Uterus (tissue), 4 donors: ENCODE measurements around the gene DLD. TPM values are rescaled to one million over a fixed set of nuclear protein-coding genes. Genes with fewer than 3 reads are reported as not detected.

Source experiments
- DNase-seq, 2 donors: peaks; one replicate each; pipeline ENCODE4 v3.0.0-alpha.2; 2019 to 2020
- H3K27ac ChIP-seq, 2 donors: fragments of 200-600 bp; sonication (generic); 1 replicate in 1 of 2; 2 replicates in 1 of 2; pipeline ENCODE4 v1.5.1; 2016 to 2018
- H3K27me3 ChIP-seq, 2 donors: fragments of 200-600 bp; sonication (generic); one replicate each; pipeline ENCODE4 v1.5.1; 2018 to 2019; ENCODE audit warnings: control low read depth in 1 of 2
- H3K36me3 ChIP-seq, 2 donors: fragments of 200-600 bp; sonication (generic); one replicate each; pipeline ENCODE4 v1.5.1; 2019; ENCODE audit warnings: control low read depth in 1 of 2
- H3K4me1 ChIP-seq, 2 donors: fragments of 200-600 bp; sonication (generic); one replicate each; pipeline ENCODE4 v1.5.1; 2018 to 2019; ENCODE audit warnings: control low read depth in 1 of 2
- H3K4me3 ChIP-seq, 2 donors: fragments of 200-600 bp; sonication (generic); 1 replicate in 1 of 2; 2 replicates in 1 of 2; pipeline ENCODE4 v1.5.1; 2018 to 2019; ENCODE audit warnings: mild to moderate bottlenecking in 1 of 2
- H3K9me3 ChIP-seq, 2 donors: fragments of 200-600 bp; sonication (generic); one replicate each; pipeline ENCODE4 v1.5.1; 2019; ENCODE audit warnings: control low read depth in 1 of 2
- POLR2A ChIP-seq, 2 donors: fragments of 450-650 bp; IDR thresholded peaks; one replicate each; pipeline ENCODE4 v1.6.1; 2016; ENCODE audit warnings: antibody characterized with exemption in 2 of 2, mild to moderate bottlenecking in 1 of 2, moderate library complexity in 1 of 2
- intact Hi-C: fragments of 100-400 bp; cut with DNase I; formaldehyde crosslinking; loops from one replicate; pipeline ENCODE4 v1.15.1; 2023; ENCODE audit warnings: low total_unique reads
- total RNA-seq, 4 donors: library from RNA; depleted of rRNA in 3 of 4; stranded (reverse); fragments of >200 nt in 3 of 4; gene quantifications; one replicate each; pipeline versions ENCODE4 v1.1.0 to v1.2.4, GENCODE V29; 2014 to 2023
- TF ChIP-seq, protein P1 (sequence below), 4 experiments: fragments of 200-600 bp in 2 of 4; fragments of 450-650 bp in 2 of 4; sonication (generic) in 2 of 4; IDR thresholded peaks; one replicate each; pipeline ENCODE4 v1.5.1; 2016 to 2019; ENCODE audit warnings: antibody characterized with exemption in 4 of 4, mild to moderate bottlenecking in 2 of 4, moderate library complexity in 1 of 4
- donor health status: DM: yes; HTN: yes; CAD: no.

Gene DLD
- total RNA-seq, 4 donors from 2014 or later: 50.2 to 127 (median 64.3) TPM

DNA sequence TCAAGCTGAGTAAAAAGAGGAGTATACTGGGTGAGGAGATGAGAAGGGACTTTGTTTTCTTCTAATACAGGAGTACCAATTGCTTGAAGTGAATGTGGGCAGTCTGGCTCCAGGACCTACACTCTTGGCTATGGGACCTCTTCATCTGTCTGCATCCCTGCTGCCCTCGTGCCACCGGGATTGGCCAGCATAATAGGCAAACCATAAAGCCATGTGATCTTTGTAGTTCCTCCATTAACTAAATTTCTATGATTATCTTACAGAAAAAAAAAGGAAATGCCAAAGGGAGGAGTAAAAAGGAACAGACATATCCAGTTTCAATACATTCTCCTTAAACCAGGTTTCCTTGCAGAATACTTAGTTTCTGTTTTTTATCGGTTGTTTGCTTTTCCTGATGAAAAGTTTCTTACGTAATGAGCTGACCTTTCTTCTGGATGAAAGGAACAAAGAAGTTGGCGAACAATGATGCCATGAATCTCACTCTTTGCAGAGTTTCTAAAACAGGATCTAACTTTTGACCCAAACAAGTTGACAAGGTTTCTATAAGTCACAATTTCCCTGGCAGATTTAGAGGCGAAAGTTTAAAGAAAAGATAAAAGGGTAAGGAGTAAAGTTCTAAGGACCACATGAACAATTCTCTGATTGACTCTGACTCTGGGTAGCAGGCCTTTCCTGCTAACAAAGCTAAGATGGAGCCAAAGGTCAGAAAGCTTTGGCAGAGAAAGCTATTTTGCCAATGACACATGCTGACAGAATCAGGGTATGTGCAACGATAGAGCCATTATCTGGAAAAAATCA lies 57.9 kb downstream of the DLD start:
- Histone ChIP-seq H3K27ac (peak overlapping the region; percentile 31 to 32), H3K27me3 (no peaks in the 10 kb centered on the region), H3K4me3 (no peak overlapping the region), H3K36me3 (no peaks in the 10 kb centered on the region), H3K4me1 (no peaks in the 10 kb centered on the region), H3K9me3 (no peaks in the 10 kb centered on the region)
- no peak for TF ChIP-seq POLR2A (IDR thresholded peaks at IDR 0.05)
- TF ChIP-seq, protein P1, sequence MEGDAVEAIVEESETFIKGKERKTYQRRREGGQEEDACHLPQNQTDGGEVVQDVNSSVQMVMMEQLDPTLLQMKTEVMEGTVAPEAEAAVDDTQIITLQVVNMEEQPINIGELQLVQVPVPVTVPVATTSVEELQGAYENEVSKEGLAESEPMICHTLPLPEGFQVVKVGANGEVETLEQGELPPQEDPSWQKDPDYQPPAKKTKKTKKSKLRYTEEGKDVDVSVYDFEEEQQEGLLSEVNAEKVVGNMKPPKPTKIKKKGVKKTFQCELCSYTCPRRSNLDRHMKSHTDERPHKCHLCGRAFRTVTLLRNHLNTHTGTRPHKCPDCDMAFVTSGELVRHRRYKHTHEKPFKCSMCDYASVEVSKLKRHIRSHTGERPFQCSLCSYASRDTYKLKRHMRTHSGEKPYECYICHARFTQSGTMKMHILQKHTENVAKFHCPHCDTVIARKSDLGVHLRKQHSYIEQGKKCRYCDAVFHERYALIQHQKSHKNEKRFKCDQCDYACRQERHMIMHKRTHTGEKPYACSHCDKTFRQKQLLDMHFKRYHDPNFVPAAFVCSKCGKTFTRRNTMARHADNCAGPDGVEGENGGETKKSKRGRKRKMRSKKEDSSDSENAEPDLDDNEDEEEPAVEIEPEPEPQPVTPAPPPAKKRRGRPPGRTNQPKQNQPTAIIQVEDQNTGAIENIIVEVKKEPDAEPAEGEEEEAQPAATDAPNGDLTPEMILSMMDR (IDR thresholded peaks at IDR 0.05): no peak
- intact Hi-C loops: no loop called here
- no peak for DNase-seq

DNA sequence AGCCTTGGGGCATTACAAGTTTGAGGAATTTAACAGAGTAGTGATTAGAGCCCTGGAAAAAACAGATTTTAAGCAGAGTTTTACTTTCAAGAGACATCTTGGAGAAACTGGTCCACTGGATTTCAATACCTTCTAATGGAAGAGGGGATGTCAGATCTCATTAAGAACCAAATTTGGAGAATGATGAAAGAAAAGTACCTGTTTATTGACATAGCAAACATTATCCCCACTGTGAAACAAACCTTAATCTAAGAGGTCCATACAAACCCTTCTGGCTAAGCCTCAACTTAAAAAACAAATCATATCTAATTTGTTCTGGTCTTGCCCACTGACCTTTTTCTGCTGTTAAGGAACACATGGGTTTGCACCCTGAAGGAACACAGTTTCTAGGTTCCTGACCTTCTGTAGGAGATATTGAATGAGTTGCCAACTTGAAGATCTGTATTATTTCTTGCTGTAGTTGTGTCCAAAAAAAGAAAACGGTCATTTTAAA lies 58.5 kb downstream of the DLD start:
- no peak for DNase-seq
- Histone ChIP-seq H3K4me3 (no peak overlapping the region), H3K9me3 (no peaks in the 10 kb centered on the region), H3K36me3 (no peaks in the 10 kb centered on the region), H3K27me3 (no peaks in the 10 kb centered on the region), H3K27ac (peak overlapping the region; percentile 31 to 32), H3K4me1 (no peaks in the 10 kb centered on the region)
- no peak for TF ChIP-seq POLR2A (IDR thresholded peaks at IDR 0.05)
- TF ChIP-seq, protein P1 (IDR thresholded peaks at IDR 0.05): no peak
- intact Hi-C loops: no loop called here

GRCh38 chr7:107951172-107951787 lies 60.3 kb downstream of the DLD start:
- DNase-seq: no peak
- intact Hi-C loops: no loop called here
- no peaks in the 10 kb centered on the region for H3K27me3 ChIP-seq
- no peaks in the 10 kb centered on the region for H3K4me1 ChIP-seq
- H3K27ac ChIP-seq: peak overlapping the region in 1 of 2 donors; percentile 50
- no peak overlapping the region for H3K4me3 ChIP-seq
- no peak for TF ChIP-seq POLR2A (IDR thresholded peaks at IDR 0.05)
- TF ChIP-seq, protein P1 (IDR thresholded peaks at IDR 0.05): no peak
- no peaks in the 10 kb centered on the region for H3K9me3 ChIP-seq
- H3K36me3 ChIP-seq: no peaks in the 10 kb centered on the region

DNA sequence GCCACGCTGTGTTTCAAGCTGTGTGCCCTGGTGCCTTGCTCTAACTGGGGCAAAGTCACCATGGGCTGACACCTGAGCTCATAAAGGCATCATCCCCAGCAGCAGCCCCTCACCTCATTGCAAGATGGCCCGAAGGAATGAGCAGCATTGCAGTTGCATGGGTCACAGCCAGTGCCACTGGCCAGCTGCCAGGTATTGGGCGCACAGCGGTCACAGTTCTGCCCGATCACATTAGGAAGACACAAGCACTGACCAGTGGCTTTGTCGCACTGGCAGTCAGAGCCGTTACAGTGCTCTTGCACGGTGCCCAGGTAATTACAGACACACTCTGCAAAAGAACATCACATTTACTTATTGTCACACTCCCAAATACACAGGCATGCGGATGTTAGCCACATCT lies 60.9 kb downstream of the DLD start:
- H3K4me3 ChIP-seq: no peak overlapping the region
- no peaks in the 10 kb centered on the region for H3K36me3 ChIP-seq
- no peak for DNase-seq
- H3K27ac ChIP-seq: peak overlapping the region; percentile 29 to 50
- TF ChIP-seq, protein P1 (IDR thresholded peaks at IDR 0.05): no peak
- no peak for TF ChIP-seq POLR2A (IDR thresholded peaks at IDR 0.05)
- no peaks in the 10 kb centered on the region for H3K4me1 ChIP-seq
- no peaks in the 10 kb centered on the region for H3K27me3 ChIP-seq
- intact Hi-C loops: no loop called here
- H3K9me3 ChIP-seq: no peaks in the 10 kb centered on the region
